MM.1S (cell line): ENCODE measurements around the gene CELF4.

Experiments
- CTCF ChIP-seq: fragments of 300-600 bp; sonication (generic); IDR thresholded peaks from 2 replicates; pipeline ENCODE4 v1.5.1; 2016; ENCODE audit warnings: antibody characterized with exemption, low read length, mixed read lengths
- EZH2 ChIP-seq: fragments of 300-600 bp; sonication (generic); optimal IDR thresholded peaks from 2 replicates; pipeline ENCODE3; 2017; ENCODE audit warnings: low read depth, mild to moderate bottlenecking, antibody characterized with exemption, low read length, mixed read lengths
- EZH2phosphoT487 ChIP-seq: fragments of 300-600 bp; sonication (generic); IDR thresholded peaks from 2 replicates; pipeline ENCODE4 v1.6.1; 2018; ENCODE audit warnings: antibody characterized with exemption, low read length

GRCh38 chr18:37509600-37509999 lies 56.0 kb downstream of the CELF4 start:
- TF ChIP-seq CTCF (no peak), EZH2phosphoT487 (no peak), EZH2 (no peak)
